Activated naive CD4-positive, alpha-beta T cell treated with anti-CD3 and anti-CD28 coated beads for 36 hours (primary cell): ENCODE measurements around the gene TTC34. TPM values are rescaled to one million over a fixed set of nuclear protein-coding genes. Genes with fewer than 3 reads are reported as not detected.

ENCODE experiments used
- CTCF ChIA-PET: fragments of 350-600 bp; sonication (Branson Sonifier 250); formaldehyde crosslinking; loops from one replicate; lab custom pipeline; 2021; ENCODE audit warnings: antibody characterized with exemption; lab: Charles Lee
- DNase-seq: peaks from one replicate; pipeline ENCODE4 v3.0.0-alpha.2; 2020
- H3K27ac Mint-ChIP-seq: one replicate; pipeline ENCODE4 v1.8.0; 2021; ENCODE audit warnings: mild to moderate bottlenecking, mixed read lengths
- H3K27me3 Mint-ChIP-seq: one replicate; pipeline ENCODE4 v1.8.0; 2021; ENCODE audit warnings: low read depth, mixed read lengths
- H3K36me3 Mint-ChIP-seq: one replicate; pipeline ENCODE4 v1.8.0; 2021; ENCODE audit warnings: low read depth, mixed read lengths
- H3K4me1 Mint-ChIP-seq: one replicate; pipeline ENCODE4 v1.8.0; 2021; ENCODE audit warnings: low read depth, mixed read lengths
- H3K4me3 Mint-ChIP-seq: one replicate; pipeline ENCODE4 v1.8.0; 2021; ENCODE audit warnings: mild to moderate bottlenecking, moderate library complexity, mixed read lengths
- H3K9me3 Mint-ChIP-seq: one replicate; pipeline ENCODE4 v1.8.0; 2021; ENCODE audit warnings: mixed read lengths
- intact Hi-C: fragments of 100-400 bp; cut with micrococcal nuclease; formaldehyde crosslinking; loops from one replicate; pipeline ENCODE4 v1.15.1; 2023
- total RNA-seq, 2 experiments: library from RNA; stranded (reverse); gene quantifications; one replicate each; pipeline ENCODE4 v1.2.3, GENCODE V29; 2021

TTC34 gene
- total RNA-seq, 2 experiments from 2014 or later, result 0.91 to 1.1 TPM

- intact Hi-C loops, result no loop called here
- DNase-seq, result no peak
- no peak overlapping the region for H3K27ac Mint-ChIP-seq
- peaks cover 8% of the 10 kb centered on the region for H3K4me1 Mint-ChIP-seq
- no peaks in the 10 kb centered on the region for H3K27me3 Mint-ChIP-seq
- H3K4me3 Mint-ChIP-seq, result no peak overlapping the region
- no peaks in the 10 kb centered on the region for H3K9me3 Mint-ChIP-seq
- H3K36me3 Mint-ChIP-seq, result no peaks in the 10 kb centered on the region
- CTCF ChIA-PET, result no interaction called here
These were observed 33.5 kb upstream of the TTC34 start for GRCh38 chr1:2834741-2835564.

GRCh38 chr1:2834146-2834475 lies 32.6 kb upstream of the TTC34 start:
- intact Hi-C loops, result no loop called here
- H3K4me1 Mint-ChIP-seq, result peaks cover 2% of the 10 kb centered on the region
- H3K9me3 Mint-ChIP-seq, result no peaks in the 10 kb centered on the region
- CTCF ChIA-PET, result interaction anchor here (1.4 kb wide), 1 partner anchor 12 kb away, joined by 3 read pairs; no protein-coding TSS in a partner anchor
- no peaks in the 10 kb centered on the region for H3K36me3 Mint-ChIP-seq
- no peak for DNase-seq
- H3K4me3 Mint-ChIP-seq, result no peak overlapping the region
- H3K27ac Mint-ChIP-seq, result no peak overlapping the region
- no peaks in the 10 kb centered on the region for H3K27me3 Mint-ChIP-seq

- no peaks in the 10 kb centered on the region for H3K9me3 Mint-ChIP-seq
- no peaks in the 10 kb centered on the region for H3K27me3 Mint-ChIP-seq
- peaks cover 2% of the 10 kb centered on the region for H3K4me1 Mint-ChIP-seq
- no peaks in the 10 kb centered on the region for H3K36me3 Mint-ChIP-seq
- no peak overlapping the region for H3K4me3 Mint-ChIP-seq
- CTCF ChIA-PET, result interaction anchor here (1.4 kb wide), 1 partner anchor 11 kb away, joined by 3 read pairs; no protein-coding TSS in a partner anchor
- no peak overlapping the region for H3K27ac Mint-ChIP-seq
- intact Hi-C loops, result no loop called here
- no peak for DNase-seq
These were observed 32.1 kb upstream of the TTC34 start for GRCh38 chr1:2833454-2834145.

- peaks cover 2% of the 10 kb centered on the region for H3K4me1 Mint-ChIP-seq
- CTCF ChIA-PET, result interaction anchor here (1.4 kb wide), 1 partner anchor 11 kb away, joined by 3 read pairs; no protein-coding TSS in a partner anchor
- no peak for DNase-seq
- no peak overlapping the region for H3K27ac Mint-ChIP-seq
- no peak overlapping the region for H3K4me3 Mint-ChIP-seq
- H3K36me3 Mint-ChIP-seq, result no peaks in the 10 kb centered on the region
- H3K9me3 Mint-ChIP-seq, result no peaks in the 10 kb centered on the region
- H3K27me3 Mint-ChIP-seq, result no peaks in the 10 kb centered on the region
- intact Hi-C loops, result no loop called here
These were observed 31.3 kb upstream of the TTC34 start for GRCh38 chr1:2832506-2833453.

- H3K27ac Mint-ChIP-seq, result no peak overlapping the region
- DNase-seq, result no peak
- no peaks in the 10 kb centered on the region for H3K36me3 Mint-ChIP-seq
- CTCF ChIA-PET, result no interaction called here
- no peaks in the 10 kb centered on the region for H3K27me3 Mint-ChIP-seq
- intact Hi-C loops, result no loop called here
- no peak overlapping the region for H3K4me3 Mint-ChIP-seq
- H3K4me1 Mint-ChIP-seq, result peaks cover 2% of the 10 kb centered on the region
- peaks cover 5% of the 10 kb centered on the region for H3K9me3 Mint-ChIP-seq
These were observed 30.2 kb upstream of the TTC34 start for GRCh38 chr1:2831596-2832212.

- no peak overlapping the region for H3K4me3 Mint-ChIP-seq
- CTCF ChIA-PET, result no interaction called here
- no peaks in the 10 kb centered on the region for H3K27me3 Mint-ChIP-seq
- no peaks in the 10 kb centered on the region for H3K36me3 Mint-ChIP-seq
- no peak overlapping the region for H3K27ac Mint-ChIP-seq
- DNase-seq, result no peak
- intact Hi-C loops, result no loop called here
- peaks cover 5% of the 10 kb centered on the region for H3K9me3 Mint-ChIP-seq
- H3K4me1 Mint-ChIP-seq, result peaks cover 2% of the 10 kb centered on the region
These were observed 29.4 kb upstream of the TTC34 start for GRCh38 chr1:2830761-2831425.

- Mint-ChIP-seq H3K36me3 (no peaks in the 10 kb centered on the region), H3K4me3 (no peak overlapping the region), H3K9me3 (peaks cover 5% of the 10 kb centered on the region), H3K27ac (no peak overlapping the region), H3K4me1 (peaks cover 2% of the 10 kb centered on the region), H3K27me3 (no peaks in the 10 kb centered on the region)
- CTCF ChIA-PET, result no interaction called here
- DNase-seq, result no peak
- intact Hi-C loops, result no loop called here
These were observed 28.5 kb upstream of the TTC34 start for GRCh38 chr1:2829846-2830615.

- Mint-ChIP-seq H3K4me1 (peaks cover 2% of the 10 kb centered on the region), H3K27me3 (no peaks in the 10 kb centered on the region), H3K27ac (no peak overlapping the region), H3K4me3 (no peak overlapping the region), H3K36me3 (no peaks in the 10 kb centered on the region), H3K9me3 (peaks cover 5% of the 10 kb centered on the region)
- intact Hi-C loops, result no loop called here
- no peak for DNase-seq
- CTCF ChIA-PET, result no interaction called here
These were observed 27.2 kb upstream of the TTC34 start for GRCh38 chr1:2828586-2829250.

GRCh38 chr1:2826736-2827292 lies 25.3 kb upstream of the TTC34 start:
- Mint-ChIP-seq H3K9me3 (peaks cover 5% of the 10 kb centered on the region), H3K27me3 (no peaks in the 10 kb centered on the region), H3K4me1 (no peaks in the 10 kb centered on the region), H3K4me3 (no peak overlapping the region), H3K36me3 (no peaks in the 10 kb centered on the region), H3K27ac (no peak overlapping the region)
- no peak for DNase-seq
- intact Hi-C loops, result no loop called here
- CTCF ChIA-PET, result no interaction called here

- no peak overlapping the region for H3K27ac Mint-ChIP-seq
- H3K27me3 Mint-ChIP-seq, result no peaks in the 10 kb centered on the region
- intact Hi-C loops, result no loop called here
- DNase-seq, result no peak
- no peaks in the 10 kb centered on the region for H3K4me1 Mint-ChIP-seq
- no peaks in the 10 kb centered on the region for H3K36me3 Mint-ChIP-seq
- peaks cover 5% of the 10 kb centered on the region for H3K9me3 Mint-ChIP-seq
- CTCF ChIA-PET, result no interaction called here
- no peak overlapping the region for H3K4me3 Mint-ChIP-seq
These were observed 24.8 kb upstream of the TTC34 start for GRCh38 chr1:2826316-2826715.
